Left lobe of liver (tissue), 2 donors: ENCODE data around the gene HMBS. TPM values are rescaled to one million over a fixed set of nuclear protein-coding genes. Genes with fewer than 3 reads are reported as not detected.
A peak's percentile ranks its signal among the peaks of the same experiment; 100 is the strongest.
"Not testable (repeated sequence)": the region's sequence is repeated elsewhere in the genome, so short reads cannot be mapped to it uniquely, and the experiment has no call there.

Experiments used
- ATAC-seq: fragments of 200-7000 bp; cut with Tn5 transposase; one replicate; pipeline ENCODE4 v1.9.1; 2020; ENCODE audit warnings: mild to moderate bottlenecking, moderate library complexity
- DNase-seq: peaks from one replicate; pipeline ENCODE4 v3.0.0-alpha.2; 2020; ENCODE audit warnings: low spot score
- total RNA-seq: library from RNA; stranded (reverse); gene quantifications from one replicate; pipeline ENCODE4 v1.2.1, GENCODE V29; 2021
- donor health status: DM: no; HTN: no; CAD: no; lungs with moderate emphysema.
- donor health status: DM: no; HTN: yes; CAD: no.

Gene HMBS
- total RNA-seq = 15.1 TPM

DNA sequence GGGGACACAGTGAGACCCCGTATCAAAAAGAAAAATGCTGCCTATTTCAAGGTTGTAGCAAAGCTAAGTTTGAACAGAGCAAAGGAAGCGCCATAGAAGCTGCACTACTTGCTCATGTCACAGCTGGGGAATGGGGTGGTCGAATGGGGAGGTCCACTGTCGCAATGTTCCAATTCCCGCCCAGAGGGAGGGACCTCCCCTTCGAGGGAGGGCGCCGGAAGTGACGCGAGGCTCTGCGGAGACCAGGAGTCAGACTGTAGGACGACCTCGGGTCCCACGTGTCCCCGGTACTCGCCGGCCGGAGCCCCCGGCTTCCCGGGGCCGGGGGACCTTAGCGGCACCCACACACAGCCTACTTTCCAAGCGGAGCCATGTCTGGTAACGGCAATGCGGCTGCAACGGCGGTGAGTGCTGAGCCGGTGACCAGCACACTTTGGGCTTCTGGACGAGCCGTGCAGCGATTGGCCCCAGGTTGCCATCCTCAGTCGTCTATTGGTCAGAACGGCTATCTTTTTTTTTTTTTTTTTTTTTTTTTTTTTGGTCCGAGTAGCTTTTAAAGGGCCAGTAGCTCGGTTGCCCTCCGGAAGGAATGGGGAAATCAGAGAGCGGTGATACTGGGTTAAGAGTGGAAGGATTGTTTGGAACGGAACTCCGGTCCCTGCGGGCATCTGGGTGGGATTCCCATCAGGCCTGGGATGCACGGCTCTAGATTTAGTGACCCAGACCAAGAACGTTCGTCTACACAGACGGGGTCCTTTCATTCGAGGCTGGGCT is at the start of gene HMBS:
Gene HMBS, plus strand, starts transcription at position 219 of the 774 bp plus-strand sequence. Its CDS starts 153 bp downstream, at position 372.
- peak; percentile 95 for DNase-seq
- ATAC-seq = peak; percentile 97

DNA sequence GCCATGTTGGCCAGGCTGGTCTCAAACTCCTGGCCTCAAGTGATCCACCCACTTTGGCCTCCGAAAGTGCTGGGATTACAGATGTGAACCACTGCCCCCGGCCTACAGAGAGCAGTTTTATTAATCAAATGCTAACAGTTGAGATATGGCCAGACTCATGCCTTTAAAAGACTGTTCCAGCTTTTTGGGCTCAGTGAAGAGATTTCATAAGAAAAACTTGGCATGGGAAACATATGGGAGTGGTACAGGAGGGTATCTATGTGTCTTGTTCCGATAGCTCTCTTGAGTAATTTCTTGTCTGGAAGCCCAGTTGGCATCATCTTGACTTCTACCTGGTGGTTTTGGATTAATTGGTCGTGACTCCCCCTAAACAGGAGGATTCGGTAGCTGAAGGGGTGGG is 45.8 kb upstream of the HMBS start:
- DNase-seq (no peak), ATAC-seq (no peak)

DNA sequence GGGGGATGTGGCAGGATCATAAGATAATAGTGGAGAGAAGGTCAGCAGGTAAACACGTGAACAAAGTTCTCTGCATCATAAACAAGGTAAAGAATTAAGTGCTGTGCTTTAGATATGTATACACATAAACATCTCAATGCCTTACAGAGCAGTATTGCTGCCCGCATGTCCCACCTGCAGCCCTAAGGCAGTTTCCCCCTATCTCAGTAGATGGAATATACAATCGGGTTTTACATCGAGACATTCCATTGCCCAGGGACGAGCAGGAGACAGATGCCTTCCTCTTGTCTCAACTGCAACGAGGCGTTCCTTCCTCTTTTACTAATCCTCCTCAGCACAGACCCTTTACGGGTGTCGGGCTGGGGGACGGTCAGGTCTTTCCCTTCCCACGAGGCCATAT is 45.2 kb upstream of the HMBS start:
- ATAC-seq, DNase-seq: not testable (repeated sequence)

DNA sequence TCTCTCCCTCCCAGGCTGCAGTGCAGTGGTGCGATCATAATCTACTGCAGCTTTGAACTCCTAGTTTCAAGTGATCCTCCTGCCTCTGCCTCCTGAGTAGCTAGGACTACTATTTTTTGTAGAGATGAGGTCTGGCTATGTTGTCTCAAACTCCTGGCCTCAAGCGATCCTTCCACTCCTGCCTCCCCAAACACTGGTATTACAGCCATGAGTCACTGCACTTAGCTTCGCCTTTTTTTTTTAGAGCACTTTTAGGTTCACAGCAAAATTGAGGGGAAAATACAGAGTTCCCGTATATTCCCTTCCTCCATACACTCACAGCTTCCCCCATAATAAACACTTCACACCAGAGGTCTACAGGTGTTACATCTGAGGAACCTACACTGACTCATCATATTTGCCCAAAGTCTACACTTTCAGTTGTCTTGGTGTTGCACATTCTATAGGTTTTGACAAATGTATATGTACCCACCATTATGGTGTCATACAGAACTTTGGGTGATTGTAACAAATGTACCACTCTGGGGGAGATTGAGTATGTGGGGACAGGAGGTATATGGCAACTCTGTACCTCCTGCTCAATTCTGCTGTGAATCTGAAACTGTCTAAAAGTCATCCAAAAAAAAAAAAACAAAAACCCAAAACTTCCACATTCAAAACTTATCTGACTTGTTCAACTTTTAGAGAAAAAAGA is 42.7 kb upstream of the HMBS start:
- ATAC-seq = no peak
- no peak for DNase-seq

DNA sequence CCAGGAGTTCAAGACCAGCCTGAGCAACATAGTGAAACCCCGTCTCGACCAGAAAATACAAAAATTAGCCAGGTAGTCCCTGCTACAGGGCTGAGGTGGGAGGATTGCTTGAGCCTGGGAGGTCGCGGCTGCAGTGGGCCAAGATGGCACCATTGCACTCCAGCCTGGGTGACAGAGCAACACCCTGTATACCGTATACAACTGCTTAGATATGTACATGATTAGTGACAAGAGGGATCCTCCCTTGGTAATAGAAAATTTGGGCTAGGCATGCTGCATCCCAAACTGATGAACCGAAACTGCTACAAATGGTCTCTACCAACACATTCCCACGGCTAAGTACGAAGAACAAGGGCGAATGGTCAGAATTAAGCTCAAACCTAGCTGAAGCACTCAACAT is 41.8 kb upstream of the HMBS start:
- DNase-seq = no peak
- ATAC-seq = no peak

DNA sequence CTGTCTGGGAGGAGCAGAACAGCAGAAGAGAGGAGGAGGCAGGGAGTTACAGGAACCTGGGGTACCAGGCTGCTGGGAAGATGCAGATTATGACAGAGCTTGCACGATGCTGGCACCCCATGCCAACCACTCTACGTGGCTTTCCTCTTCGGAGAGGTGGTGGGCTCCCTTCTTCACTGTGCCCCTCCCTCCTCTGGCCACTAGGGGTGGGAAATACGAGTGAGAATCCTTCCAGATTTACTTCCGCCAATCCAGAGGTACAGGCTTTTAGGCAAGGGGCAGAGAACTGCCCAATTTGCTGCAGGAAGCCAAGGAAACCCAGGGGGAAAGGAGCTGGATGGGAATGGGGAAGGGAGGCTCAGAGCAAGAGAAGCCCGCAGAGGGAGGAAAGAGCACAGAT is 40.0 kb upstream of the HMBS start:
- ATAC-seq = no peak
- DNase-seq = no peak

DNA sequence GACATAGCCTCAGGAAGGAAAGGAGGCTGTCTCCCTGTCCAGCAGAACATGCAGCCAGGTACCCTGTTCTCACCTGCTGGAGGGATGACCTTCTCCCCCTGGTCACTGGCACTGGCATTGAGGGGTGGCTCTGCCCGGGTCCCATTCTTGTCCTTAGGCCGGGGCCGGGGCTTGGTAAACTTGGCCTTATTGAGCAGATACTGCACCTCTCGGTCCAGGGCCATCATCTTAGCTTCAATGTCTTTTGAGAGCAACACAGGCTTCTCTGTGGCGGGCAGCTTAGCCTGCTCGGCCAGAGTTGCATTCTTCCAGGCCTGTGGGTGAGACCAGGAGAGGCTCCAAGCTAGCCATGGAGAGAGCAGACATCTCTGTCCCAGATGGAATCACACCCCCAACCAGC is 38.2 kb upstream of the HMBS start:
- no peak for DNase-seq
- ATAC-seq = no peak

DNA sequence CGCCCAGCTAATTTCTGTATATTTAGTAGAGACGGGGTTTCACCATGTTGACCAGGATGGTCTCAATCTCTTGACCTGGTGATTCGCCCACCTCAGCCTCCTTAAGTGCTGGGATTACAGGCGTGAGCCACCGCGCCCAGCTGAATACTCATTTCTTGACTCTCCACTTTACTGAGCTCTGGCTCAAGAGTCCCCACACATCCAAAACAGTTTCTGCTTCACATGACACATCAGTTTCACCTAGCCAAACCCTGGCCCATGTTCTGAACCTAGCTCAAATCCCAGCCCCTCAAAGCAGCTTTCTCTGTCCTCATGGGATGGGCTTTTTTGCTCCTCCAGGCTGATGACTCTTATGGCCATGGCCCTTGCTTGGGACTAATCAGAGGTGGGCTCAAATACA is 37.5 kb upstream of the HMBS start:
- ATAC-seq (no peak), DNase-seq (no peak)

DNA sequence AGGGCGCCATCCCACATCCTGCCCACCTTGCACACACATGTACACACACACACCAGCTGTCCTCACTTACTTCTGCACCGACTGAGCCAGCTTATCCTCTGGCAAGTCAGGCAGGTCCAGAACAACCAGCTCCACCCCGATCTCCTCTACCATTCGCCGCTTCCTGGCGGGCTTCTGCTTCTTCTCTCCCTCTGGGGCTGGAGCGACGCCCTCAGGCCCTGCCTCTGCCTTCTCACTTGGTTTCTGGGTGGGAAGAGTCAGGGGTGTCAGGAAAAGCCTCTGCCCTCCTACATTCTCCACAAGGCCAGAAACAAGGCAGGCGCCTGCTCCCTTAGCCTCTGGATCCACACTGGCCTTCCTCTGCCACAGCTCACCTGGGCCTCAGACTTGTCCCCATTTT is 36.0 kb upstream of the HMBS start:
- ATAC-seq (no peak), DNase-seq (no peak)

DNA sequence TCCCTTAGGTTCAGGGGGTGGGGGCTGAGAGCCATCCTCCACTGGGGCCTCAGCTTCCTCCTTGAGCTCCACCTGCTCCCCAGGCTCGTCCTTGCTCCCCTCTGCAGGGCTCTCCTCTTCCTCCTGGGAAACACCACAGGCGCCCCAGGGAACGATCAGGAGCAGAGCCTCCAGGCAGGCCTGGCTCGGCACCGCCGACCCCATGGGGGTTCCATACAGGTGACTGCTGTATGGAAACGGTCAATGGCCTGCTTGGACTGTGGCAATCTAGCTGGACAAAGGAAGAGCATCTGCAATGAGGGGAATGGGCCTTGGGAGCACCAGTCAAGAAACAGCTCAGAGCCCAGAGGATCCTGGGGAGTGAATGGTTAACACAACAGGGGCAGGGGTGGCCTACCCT is 35.6 kb upstream of the HMBS start:
- no peak for DNase-seq
- no peak for ATAC-seq

DNA sequence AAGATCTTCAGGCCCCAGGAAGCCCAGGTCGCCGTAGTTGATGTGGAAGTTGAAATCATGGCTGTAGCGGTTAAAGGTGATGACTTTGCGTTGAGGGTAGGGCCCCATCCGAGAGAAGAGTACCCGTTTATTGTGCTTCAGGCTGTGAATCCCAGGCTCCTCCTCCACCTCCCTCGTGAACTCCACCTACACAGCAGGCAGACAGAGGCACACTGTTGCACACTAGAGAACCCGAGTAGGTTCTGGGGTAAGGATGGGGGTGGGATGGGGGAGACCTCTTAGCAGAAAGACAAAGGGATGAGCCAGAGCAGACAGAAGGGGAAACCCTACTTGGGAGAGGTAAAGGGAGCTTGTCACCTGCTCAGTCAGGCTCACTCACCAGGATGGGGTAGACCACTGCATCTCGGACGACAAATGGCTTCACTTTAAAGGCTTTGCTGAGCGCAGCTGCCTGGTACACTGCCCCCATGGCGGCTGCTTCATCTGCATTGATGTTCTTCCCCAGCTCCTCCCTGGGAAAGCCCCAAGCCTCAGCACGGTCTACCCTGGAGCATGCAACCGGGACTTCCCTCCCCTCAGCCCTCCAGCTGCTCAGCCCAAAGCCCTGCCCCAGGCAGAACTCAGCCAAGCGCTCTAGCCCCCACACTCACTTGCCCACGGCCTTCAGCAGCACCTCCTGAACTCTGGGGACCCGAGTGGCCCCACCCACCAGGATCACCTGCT is 33.1 kb upstream of the HMBS start:
- DNase-seq = no peak

DNA sequence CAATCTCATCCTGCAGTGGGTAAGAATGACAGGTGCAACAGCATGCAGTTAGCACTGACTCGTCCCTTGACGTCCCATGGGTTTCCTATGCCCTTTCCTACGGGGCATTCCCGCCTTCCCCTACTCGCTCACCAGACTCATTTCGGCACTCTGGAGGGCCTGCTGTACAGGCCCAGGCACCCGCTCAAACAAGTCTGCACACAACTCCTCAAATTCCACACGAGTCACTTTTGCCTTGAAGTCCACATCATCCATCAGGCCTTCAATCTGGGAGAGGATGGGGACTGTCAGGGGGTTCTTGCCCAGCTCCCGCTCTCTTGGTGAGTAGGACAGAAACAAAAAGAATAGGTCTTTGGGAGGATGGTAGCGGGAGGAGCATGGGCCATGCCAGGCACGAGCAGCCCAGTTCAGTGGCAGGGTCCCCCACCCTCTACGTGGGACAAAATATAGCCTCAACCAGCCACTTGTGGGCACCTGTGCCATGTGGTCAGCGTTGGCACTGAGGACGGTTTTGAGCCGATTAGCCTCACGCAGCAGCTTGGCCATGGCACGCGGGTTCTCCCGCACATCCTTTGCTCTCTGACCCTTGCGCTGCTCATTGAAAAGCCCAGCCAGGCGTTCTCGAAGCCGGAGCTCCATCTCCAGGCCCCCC is 32.4 kb upstream of the HMBS start:
- DNase-seq (no peak), ATAC-seq (no peak)

More for the DNA sequence above, 33.1 kb upstream of the HMBS start:
- ATAC-seq = no peak

DNA sequence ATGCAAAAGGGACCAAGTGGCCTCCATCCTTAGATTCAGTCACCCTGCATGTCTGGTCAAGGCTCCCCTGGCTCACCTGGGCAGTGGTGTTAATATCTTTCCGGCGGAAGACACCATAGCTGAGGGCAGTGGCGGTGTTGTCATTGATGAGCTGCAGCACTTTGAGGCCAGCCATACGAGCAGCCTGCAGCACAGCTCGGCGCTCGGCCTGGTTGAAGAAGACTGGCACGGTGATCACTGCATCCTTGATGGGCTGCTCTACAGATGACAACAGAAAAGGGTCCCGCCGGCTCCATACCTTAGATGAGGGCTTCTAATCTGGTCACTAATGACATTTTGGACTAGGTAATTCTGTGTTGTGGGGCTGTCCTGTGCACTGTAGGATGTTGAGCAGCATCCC is 30.3 kb upstream of the HMBS start:
- ATAC-seq = no peak

DNA sequence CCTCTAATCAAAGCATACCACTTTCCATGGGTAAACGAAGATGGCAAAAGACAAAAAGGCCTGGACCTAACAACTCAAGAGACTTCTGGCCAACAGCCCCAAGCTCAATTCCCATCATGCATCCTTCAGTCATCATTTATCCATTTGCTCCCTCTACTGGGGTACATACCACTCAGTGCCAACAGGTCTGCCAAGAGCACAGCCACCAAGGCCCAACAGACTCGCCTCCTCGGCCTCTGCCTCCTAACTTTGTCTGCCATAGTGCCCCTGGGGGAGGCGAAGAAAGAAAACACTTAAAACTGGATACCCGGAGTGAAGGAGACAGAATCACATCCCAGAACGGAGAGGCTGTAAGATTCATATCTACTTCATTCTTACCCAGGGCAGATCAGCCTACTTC is 28.8 kb upstream of the HMBS start:
- ATAC-seq = no peak
- no peak for DNase-seq

More for the DNA sequence above, 30.3 kb upstream of the HMBS start:
- no peak for DNase-seq

DNA sequence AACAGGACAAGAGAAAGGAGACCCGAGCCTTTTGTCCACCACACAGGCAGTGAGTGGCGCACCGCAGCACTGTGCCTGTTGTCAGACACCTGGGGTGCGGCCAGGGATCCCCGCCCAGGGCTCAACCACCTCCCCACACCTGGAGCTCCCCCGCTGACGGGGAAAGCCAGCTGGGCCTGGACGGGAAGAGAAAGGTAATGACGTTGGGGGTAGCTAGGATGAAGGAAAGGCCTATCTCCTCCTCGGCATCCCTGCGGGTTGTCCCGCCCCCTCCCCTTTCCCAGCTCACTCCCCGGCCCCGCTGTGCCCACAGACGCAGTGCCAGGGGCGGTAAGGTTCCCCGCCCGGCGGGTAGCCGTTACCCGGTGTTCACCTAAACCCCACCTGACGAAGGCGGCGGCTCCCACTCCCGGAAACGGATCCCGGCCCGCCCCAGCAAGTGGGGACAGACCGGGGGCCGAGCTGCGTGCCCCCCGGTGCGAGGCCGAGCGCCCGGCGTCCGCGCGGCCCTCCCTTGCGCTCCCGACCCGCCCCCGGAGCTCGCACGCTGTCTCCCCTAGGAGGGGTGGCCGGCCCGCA is 28.2 kb upstream of the HMBS start:
- peak; percentile 8 for ATAC-seq
- peak; percentile 51 for DNase-seq

DNA sequence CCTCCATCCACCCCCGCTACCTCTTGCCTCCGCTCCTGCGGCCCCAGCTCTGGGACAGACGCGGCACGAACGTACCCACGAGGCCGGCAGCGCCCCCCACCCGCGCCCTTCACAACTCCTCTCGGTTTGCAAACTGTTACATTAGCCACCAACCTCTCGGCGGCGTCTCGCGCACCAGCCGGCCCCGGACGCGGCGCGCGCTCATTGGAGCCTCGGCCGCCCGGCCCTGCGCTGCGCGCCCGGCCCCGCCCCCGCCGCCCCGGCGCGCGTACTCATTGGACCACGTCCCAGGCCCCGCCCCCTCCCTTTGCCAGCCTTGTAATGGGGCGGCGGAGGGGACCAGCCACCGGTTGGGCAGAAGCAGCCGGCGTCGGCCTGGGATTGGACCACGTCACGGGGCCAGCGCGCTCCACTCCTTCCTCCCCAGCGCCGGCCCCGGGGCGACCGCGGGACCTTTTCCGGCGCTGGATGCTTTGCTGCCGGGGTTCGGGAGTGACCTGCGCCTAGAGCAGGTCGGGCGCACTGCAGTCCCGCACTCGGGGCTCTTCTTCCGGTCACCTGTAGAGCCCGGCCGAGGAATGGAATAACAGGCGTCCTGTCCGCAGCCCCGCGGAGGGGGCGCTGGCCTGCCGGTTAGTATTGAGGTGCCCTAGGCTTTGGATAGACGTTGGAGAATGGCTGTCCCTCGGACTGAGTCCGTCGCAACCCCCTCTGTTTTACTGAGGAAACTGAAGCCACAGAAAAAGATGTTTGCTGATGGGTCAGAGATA is 27.5 kb upstream of the HMBS start, which contains the start of gene HYOU1:
Gene HYOU1, minus strand, starts transcription at position 206 of the 770 bp plus-strand sequence. CDS start 1,045 bp downstream, outside the sequence.
- peak; percentile 92 for ATAC-seq
- peak; percentile 99 for DNase-seq

DNA sequence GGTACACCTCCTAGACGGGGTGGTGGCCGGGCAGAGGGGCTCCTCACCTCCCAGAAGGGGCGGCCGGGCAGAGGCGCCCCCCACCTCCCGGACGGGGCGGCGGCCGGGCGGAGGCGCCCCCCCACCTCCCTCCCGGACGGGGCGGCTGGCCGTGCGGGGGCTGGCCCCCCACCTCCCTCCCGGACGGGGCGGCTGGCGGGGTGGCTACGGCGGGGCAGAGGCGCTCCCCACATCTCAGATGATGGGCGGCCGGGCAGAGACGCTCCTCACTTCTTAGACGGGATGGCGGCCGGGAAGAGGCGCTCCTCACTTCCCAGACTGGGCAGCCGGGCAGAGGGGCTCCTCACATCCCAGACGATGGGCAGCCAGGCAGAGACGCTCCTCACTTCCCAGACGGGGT is 25.6 kb upstream of the HMBS start:
- not testable (repeated sequence) for ATAC-seq, DNase-seq

DNA sequence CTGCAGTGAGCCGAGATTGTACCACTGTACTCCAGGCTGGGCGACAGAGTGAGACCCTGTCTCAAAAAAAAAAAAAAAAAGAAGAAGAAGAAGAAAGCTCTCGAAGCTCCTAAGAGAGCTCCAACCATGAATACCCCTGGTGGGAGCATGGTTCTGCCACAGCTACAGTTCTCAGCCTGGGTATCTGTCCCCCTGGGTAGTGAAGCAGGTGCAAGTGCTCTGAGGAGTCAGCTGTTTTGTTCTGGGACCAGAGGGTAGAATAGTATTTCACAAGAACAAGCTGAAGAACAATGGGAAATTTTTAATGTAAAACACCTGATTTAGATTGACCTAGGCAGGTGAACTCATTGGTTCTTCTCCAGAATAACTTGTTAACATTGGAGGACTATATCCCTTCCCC is 23.4 kb upstream of the HMBS start:
- DNase-seq (no peak), ATAC-seq (no peak)

DNA sequence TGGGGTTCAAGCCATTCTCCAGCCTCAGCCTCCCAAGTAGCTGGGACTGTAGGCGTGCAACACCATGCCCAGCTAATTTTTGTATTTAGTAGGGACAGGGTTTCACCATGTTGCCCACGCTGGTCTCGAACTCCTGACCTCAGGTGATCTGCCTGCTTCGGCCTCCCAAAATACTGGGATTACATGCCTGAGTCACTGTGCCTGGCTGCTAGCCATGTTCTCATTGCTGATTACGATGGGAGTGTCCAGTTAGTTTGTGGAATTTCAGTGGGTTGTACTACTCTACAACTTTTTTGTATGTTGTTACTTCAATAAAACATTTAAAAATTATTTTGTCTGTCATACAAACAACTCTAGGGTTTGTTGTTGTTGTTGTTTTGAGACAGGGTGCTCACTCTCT is 21.9 kb upstream of the HMBS start:
- no peak for ATAC-seq

DNA sequence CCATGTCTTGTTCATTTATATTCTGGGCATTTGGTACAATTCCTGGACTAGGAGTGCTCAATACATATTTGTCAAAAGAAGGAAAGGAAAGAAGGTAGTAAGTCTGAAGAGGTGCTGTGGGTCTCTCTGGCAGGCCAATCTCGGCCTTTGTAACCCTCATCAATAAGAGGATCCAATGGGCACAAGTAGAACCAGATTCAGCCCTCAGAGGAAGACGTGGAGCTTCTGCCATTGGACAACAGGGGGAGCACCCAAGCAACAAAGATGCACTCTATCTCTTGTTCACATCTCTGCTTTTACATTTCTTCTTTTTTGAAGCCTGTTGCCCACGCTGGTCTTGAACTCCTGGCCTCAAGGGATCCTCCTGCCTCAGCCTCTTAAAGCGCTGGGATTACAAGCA is 19.3 kb upstream of the HMBS start:
- DNase-seq (no peak), ATAC-seq (no peak)

More for the DNA sequence above, 21.9 kb upstream of the HMBS start:
- no peak for DNase-seq
